AG08396 (cell line): Measurements from ENCODE around the gene DCST2.
"Not testable (repeated sequence)": the region's sequence is repeated elsewhere in the genome, so short reads cannot be mapped to it uniquely, and the experiment has no call there.

Experiments used
- DNase-seq: peaks from one replicate; pipeline ENCODE4 v3.0.0; 2012; ENCODE audit warnings: low spot score, mixed read lengths

The DCST2 gene

GRCh38 chr1:154996966-154997701 lies 36.4 kb downstream of the DCST2 start:
- DNase-seq = no peak

GRCh38 chr1:154995301-154995983 lies 38.1 kb downstream of the DCST2 start:
- peak; percentile 82 for DNase-seq

- DNase-seq = no peak
Observed at GRCh38 chr1:154994591-154994990, 39.0 kb downstream of the DCST2 start.

GRCh38 chr1:154994269-154994587 lies 39.4 kb downstream of the DCST2 start:
- no peak for DNase-seq

DNA sequence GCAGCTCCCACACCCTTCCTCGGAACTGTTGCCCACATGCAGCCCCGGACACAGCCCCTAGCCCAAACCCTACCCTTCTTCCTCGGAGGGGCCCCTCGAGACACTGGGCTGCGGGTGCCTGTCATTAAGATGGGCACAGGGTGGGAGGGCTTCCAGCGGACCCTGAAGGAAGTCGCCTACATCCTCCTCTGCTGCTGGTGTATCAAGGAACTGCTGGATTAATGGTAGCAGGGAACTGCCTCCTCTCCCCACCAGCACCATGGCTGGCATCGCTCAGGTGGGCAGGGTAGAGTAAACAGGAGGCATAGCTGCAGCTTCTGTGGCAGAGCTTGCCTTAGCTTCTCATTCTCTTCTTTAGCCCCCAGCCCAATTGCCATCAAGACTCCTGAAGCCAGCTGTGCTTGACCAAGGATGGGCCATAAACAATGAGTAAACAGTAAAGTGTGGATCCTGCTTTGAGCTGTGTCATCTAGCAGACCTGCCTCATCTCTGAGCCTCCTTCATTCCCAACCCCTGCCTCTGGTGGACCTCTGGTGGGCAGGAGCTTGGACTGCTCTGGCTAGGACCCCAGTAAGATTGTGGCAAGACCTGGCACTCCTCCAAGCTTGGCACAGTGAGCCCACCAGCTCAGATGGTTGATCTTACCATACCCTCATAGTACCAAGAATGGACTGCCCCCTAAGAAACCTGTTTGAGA lies 39.9 kb downstream of the DCST2 start, which contains the start of gene LENEP:
Gene LENEP, plus strand, starts transcription at position 15 of the 697 bp plus-strand sequence. Its CDS starts 22 bp downstream, at position 37.
- DNase-seq = no peak

GRCh38 chr1:154992721-154993571 lies 40.6 kb downstream of the DCST2 start:
- DNase-seq = no peak

DNA sequence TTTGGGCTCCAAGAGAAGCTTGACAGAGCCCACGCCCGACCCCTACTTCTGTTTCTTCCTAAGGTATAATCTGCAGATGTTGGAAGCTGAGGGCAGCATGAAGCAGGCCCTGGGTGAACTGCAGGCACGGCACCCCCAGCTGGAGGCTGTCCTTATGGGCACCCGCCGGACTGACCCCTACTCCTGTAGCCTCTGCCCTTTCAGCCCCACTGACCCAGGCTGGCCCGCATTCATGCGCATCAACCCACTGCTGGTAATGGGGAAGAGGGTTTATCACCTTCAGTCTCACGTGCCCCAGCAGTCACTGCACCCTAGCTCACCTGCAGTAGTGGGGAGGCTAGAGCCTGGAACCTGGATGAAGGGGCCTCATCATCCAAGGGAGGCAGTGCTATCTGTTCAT lies 43.3 kb downstream of the DCST2 start:
- no peak for DNase-seq

- DNase-seq = no peak
Observed at GRCh38 chr1:154989195-154989860, 44.3 kb downstream of the DCST2 start.

GRCh38 chr1:154988058-154988954 lies 45.3 kb downstream of the DCST2 start:
- no peak for DNase-seq

DNA sequence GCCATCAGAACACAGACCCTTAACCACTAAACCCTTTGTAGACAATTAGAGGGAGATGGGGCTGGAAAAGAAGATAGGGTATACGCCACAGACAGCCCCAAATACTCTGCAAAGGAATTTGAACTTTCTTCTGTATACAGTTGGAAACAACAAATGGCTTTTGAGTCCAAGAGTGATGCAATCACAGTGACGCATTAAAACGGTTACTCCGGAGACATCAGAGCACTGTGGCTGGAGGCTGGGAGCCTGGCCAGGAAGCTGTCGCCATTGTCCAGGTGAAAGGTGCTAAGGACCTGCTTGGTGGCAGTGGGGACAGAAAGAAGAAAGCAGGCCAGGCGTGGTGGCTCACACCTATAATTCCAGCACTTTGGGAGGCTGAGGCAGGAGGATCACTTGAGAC lies 46.3 kb downstream of the DCST2 start:
- DNase-seq = no peak

GRCh38 chr1:154986736-154987135 lies 46.8 kb downstream of the DCST2 start:
- not testable (repeated sequence) for DNase-seq

- DNase-seq = no peak
Observed at GRCh38 chr1:154983776-154984466, 49.7 kb downstream of the DCST2 start.

DNA sequence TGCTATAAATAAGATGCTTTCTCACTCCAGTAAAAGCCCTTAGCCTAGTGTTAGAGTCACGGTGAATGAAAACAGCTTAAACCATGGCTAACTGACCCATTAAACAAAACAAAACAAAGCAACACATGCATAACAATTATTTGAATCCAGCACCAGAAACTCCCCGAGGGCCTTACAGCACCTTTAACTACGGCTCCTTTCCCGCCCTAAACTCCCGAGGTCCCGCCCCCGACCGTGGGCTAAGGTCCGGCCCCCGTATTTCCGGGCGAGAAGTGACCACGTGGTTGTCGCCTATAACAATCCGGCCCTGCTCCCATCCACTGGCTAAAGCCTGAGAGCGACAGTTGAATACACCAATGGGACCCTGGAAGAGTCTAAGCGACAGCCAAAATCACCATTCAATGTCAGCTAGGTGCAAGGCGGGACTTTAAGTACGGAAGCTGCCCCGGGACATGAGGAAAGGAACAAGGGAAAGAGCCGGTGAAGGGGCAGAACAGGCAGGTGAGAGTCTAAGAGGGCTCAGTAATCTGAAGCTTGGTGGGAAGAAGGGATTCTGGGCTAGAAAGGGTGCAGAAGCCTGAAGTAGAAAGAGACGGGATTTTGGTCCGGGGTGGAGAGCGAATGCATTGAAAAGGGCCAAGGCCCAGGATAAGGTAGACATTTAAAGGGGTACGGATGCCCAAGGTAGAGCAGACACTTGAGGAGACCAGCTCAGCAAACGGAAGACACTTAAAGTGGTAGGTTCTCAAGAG lies 50.5 kb downstream of the DCST2 start, which contains the start of gene FLAD1:
Gene FLAD1, plus strand, starts transcription at position 448 of the 752 bp plus-strand sequence. CDS start 351 bp downstream, outside the sequence.
- DNase-seq = peak; percentile 96

- no peak for DNase-seq
Observed at GRCh38 chr1:154982341-154982740, 51.2 kb downstream of the DCST2 start.

DNA sequence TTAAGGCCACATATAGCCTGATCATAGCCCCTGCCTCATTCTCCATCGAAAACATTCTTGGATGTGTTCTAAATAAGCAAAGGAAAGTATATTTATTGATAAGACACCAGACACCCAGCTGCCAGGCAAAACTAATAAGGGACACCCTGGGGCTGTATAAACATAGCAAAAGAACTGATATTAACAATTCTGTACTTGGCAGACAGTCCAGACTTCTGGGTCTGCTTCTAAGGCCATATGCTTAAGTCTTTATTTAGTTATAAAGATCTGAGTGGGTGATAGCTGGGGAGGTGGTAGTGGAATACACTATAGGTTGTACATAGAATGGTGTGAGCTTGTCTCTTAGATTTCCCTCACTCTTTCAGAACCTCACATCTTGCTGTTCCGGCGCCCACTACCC lies 55.2 kb downstream of the DCST2 start:
- DNase-seq = no peak

DNA sequence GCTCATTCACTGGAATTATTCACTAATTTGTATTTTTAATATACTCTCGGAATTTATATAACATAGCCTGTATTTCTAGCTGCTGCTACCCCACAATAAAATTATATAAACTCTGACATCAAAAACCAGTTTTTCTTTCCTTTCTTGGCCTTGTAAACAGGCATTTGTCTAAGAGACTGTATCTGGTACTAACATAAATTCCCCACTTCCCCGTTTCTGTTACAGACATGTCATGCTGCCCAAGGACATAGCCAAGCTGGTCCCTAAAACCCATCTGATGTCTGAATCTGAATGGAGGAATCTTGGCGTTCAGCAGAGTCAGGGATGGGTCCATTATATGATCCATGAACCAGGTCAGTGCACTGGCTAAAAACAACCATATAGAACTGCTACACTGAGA lies 55.8 kb downstream of the DCST2 start:
- not testable (repeated sequence) for DNase-seq

DNA sequence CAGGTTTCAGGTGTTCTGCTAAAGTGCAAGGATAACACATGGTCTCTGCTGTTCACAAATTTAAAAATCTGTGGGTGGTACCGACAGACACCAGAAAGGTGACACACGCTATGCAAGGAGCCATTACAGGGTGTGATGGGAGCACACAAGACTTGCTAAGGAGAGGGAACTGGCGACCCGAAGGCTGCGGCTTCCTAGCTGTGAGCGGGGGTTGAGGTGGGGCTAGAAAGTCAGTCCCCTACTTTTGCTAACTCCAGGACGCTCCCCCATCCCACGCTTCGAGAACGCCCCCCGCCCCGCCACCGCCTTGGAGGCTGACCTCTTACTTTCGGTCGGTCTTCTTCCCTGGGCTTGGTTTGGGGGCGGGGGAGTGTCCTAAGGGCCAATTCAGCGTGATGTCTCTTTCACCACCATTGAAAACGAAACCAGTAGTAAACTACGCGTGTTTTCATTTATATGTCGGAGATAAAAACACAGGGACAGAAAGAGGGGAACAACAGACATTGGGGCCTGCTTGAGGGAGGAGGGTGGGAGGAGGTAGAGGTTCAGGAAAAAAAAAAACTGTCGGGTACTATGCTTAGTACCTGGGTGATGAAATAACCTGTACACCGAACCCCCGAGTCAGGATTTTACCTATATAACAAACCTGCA lies 58.0 kb downstream of the DCST2 start:
- DNase-seq = no peak

GRCh38 chr1:154974808-154975408 lies 58.7 kb downstream of the DCST2 start:
- DNase-seq = peak; percentile 87
